NCI-H128 (cell line): ENCODE measurements around the gene TOX3.

Source experiments
- DNase-seq: peaks from one replicate; lab custom pipeline; 2025; ENCODE audit not compliant: unreplicated experiment; lab: John Stamatoyannopoulos, UW

The TOX3 gene

DNA sequence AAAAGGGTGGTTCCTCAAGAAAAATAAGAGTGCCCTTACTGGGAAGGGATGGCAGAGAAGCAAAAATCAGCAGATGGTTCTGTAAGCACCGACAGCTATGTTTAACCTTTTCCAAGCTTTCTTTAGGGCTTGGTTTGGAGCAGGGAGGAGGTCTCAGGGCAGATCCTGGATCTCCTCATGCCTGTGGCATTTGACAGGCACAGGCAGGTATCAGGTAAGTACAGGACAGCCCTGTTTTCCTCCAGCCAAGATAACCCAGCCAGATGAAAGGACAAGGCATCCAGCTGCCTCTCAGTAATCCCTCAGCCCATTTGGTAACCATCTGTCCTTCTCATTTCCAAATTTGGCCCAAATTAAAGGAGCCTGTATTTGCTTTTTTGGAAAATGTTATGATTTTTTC is 141.5 kb downstream of the TOX3 start:
- no peak for DNase-seq

DNA sequence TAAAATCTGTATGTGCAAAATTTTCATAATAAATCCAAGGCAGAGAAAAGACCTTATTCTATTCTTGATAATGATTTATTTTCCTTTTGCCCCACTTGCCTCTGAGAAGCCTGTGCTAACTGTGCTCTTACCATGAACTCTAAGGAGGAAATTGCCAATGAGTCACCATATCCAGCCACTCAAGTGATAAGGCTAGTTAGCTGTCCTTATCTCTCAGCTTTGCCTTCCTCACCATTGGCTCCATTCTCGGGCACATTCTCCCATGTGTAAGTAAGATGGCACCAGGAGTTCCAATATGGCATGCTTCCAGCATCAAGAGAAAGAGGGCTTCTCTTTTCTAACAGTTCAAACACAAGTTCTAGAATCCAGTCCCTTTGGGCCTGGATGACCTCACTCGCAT is 142.4 kb downstream of the TOX3 start:
- DNase-seq = no peak

DNA sequence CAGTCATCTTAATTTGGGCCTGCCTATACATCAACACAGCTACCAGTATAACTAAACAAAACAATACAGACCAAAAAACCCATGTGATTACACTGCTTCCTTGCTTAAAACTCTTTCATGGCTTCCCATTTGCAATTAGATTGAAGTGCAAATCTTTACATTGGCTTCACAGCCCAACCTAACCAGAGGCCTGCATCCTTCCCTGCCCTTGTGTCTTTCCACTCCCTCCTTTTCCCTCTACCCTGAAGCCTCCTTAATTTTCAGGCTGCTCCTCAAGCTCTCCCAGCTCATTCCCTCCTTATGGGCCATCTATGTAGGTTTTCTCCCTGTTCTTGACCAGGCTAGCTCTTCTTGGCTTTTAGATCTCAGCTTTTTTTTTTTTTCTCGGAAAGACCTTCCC is 147.8 kb downstream of the TOX3 start:
- DNase-seq = no peak

DNA sequence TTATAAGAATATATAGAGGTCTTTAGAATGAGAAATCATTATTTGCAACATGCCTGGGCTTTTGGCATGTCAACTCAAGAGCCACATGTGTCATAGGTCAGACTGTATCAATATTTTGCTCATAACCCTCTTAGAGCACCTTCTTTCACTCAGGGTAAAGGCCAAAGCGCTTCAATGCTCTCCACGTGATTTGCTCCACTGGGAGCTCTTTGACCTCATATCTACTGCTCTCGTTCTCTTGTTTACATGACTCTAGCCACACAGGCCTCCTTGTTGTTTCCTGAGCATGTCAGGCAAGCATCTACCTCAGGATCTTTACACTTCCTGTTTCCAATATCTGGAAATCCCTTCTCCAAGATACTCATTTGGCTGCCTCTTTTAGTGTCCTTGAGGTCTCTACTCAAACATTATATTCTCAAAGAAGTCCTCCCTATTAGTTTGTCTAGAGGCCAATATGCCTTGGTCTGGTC is 148.4 kb downstream of the TOX3 start:
- DNase-seq = no peak

DNA sequence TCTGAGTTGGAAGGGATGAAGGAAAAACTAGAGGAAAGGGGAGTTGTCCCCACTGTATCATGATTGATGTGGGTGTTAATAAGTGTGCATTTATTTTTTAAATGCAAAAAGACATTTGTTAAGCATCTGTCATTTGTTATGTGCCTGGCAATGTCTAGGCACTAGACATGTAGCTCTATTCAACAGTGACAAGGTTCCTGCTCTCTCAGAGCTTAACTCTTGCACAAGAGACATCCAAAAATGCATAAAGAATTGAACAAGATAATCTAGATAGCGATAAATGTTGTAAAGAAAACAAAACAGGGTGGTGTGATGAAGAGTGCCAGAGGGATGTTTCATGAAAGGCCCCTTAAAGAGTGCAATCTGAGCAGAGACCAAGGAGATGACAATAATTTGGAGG is 148.9 kb downstream of the TOX3 start:
- DNase-seq = no peak

DNA sequence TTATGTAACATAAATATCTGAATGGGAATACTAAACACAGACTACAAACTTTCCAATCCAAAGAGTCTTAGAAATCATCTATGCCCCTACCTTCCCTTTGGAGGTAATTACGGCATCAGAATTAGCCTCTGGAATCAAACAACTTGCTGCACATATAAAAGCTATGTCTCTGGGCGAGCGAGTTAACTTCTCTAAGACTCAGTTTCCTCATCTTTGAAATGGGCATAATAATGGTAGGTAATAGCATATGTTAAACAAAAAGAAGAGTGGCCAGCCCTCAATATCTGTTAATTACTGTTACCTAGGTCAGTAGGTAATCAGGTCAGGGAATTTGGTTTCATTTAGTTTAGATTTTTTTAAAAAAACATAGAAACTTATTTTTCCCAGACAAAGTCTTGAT is 153.5 kb downstream of the TOX3 start:
- no peak for DNase-seq

DNA sequence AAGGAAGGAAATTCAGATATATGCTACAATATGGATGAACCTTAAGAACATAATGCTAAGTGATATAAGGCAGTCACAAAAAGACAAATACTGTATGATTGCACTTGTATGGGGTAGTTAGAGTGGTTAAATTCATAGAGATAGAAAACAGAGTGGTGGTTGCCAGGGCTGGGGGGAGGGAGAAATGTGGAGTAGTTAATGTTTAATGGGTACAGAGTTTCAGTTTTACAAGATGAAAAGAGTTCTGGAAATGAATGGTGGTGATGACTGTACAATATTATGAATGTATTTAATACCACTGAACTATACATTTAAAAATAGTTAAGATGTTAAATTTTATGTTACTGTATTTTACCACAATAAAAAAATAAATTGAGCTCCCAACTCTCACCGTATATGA is 157.9 kb downstream of the TOX3 start:
- DNase-seq = no peak
